Upper lobe of left lung (tissue), 6 donors: ENCODE results near the gene ADAMTS1. TPM values are rescaled to one million over a fixed set of nuclear protein-coding genes. Genes with fewer than 3 reads are reported as not detected.

Experiments used
- ATAC-seq, 2 donors: fragments of 200-7000 bp; cut with Tn5 transposase; one replicate each; pipeline ENCODE4 v1.9.1; 2022; ENCODE audit warnings: mild to moderate bottlenecking in 2 of 2, moderate library complexity in 2 of 2; ENCODE audit not compliant: low FRiP score in 2 of 2
- DNase-seq, 2 donors: peaks; one replicate each; pipeline ENCODE4 v3.0.0-alpha.2; 2019 to 2020
- H3K27ac ChIP-seq, 4 donors: fragments of 200-600 bp; sonication (generic); one replicate each; pipeline ENCODE4 v1.5.1; 2016 to 2019
- H3K27me3 ChIP-seq, 4 donors: fragments of 200-600 bp; sonication (generic); one replicate each; pipeline ENCODE4 v1.5.1; 2017 to 2019
- H3K36me3 ChIP-seq, 4 donors: fragments of 200-600 bp; sonication (generic); one replicate each; pipeline ENCODE4 v1.5.1; 2016 to 2019
- H3K4me1 ChIP-seq, 4 donors: fragments of 200-600 bp; sonication (generic); one replicate each; pipeline ENCODE4 v1.5.1; 2018 to 2019
- H3K4me3 ChIP-seq, 4 donors: fragments of 200-600 bp; sonication (generic); one replicate each; pipeline ENCODE4 v1.5.1; 2017 to 2019; ENCODE audit warnings: mild to moderate bottlenecking in 2 of 4, moderate library complexity in 1 of 4
- H3K9me3 ChIP-seq, 4 donors: fragments of 200-600 bp; sonication (generic); one replicate each; pipeline ENCODE4 v1.5.1; 2018 to 2019
- CTCF ChIP-seq, 6 experiments: fragments of 450-650 bp in 4 of 6; fragments of 200-600 bp in 2 of 6; sonication (generic) in 2 of 6; IDR thresholded peaks; one replicate each; pipeline ENCODE4 v1.5.1; 2016 to 2019; ENCODE audit warnings: antibody characterized with exemption in 6 of 6
- EP300 ChIP-seq, 4 donors: sonication (generic); formaldehyde crosslinking; IDR thresholded peaks; one replicate each; pipeline ENCODE4 v1.5.1; 2017; ENCODE audit warnings: antibody characterized with exemption in 4 of 4, control low read depth in 2 of 4
- POLR2A ChIP-seq, 4 donors: fragments of 450-650 bp; IDR thresholded peaks; one replicate each; pipeline ENCODE4 v1.5.1; 2016 to 2017; ENCODE audit warnings: antibody characterized with exemption in 4 of 4, mild to moderate bottlenecking in 2 of 4
- POLR2AphosphoS5 ChIP-seq, 2 donors: sonication (generic); formaldehyde crosslinking; IDR thresholded peaks; one replicate each; pipeline ENCODE4 v1.5.1; 2017; ENCODE audit warnings: antibody characterized with exemption in 2 of 2
- WGBS, 2 donors: methylation state at CpG; one replicate each; pipeline ENCODE4 v1.1.5; 2017 to 2018; 5-methylcytosine and 5-hydroxymethylcytosine counted together
- total RNA-seq, 6 donors: library from RNA; depleted of rRNA in 4 of 6; stranded (reverse); fragments of >200 nt in 4 of 6; gene quantifications; one replicate each; pipeline versions ENCODE4 v1.1.0 to v1.2.1, GENCODE V29; 2016 to 2021
- donor health status: DM: no; HTN: no; CAD: no; lungs with moderate emphysema.
- donor health status: DM: no; HTN: yes; CAD: no; lungs with severe emphysema.

The ADAMTS1 gene
- total RNA-seq, 6 donors from 2014 or later: 37.9 to 144 (median 58.4) TPM

DNA sequence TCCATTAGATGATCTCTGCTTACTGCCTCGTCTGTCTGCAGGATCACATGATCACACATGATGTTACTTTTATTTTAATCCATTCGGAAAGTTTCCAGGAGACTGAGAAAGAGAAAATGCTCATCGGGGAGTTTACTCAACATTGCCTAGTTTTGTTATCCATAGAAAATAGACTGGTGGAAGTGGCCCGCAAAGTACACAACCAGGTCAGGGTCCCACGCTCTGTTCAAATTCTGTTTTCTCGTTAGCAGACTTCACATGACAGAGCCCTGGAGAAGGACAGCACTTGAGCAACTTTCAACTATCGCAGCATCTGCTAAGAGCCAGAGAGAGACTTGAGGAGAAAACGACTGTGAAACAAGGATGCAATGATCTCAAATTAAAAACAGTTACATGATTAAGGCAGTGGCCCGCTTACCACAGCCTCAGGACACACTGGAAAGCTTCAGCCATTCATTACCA is 44.2 kb downstream of the ADAMTS1 start:
- Histone ChIP-seq H3K27ac (peak overlapping the region; percentile 3 to 59 (median 13)), H3K9me3 (no peaks in the 10 kb centered on the region), H3K4me1 (peaks cover 3 to 9% (median 5%) of the 10 kb centered on the region in 4 donors), H3K27me3 (no peaks in the 10 kb centered on the region), H3K36me3 (no peaks in the 10 kb centered on the region), H3K4me3 (no peak overlapping the region)
- TF ChIP-seq POLR2A (IDR thresholded peaks at IDR 0.05): no peak
- no peak for TF ChIP-seq POLR2AphosphoS5 (IDR thresholded peaks at IDR 0.05)
- no peak for TF ChIP-seq CTCF (IDR thresholded peaks at IDR 0.05)
- no peak for TF ChIP-seq EP300 (IDR thresholded peaks at IDR 0.05)
- WGBS, 2 donors: 67 to 70% methylated on average over 9 of the region's 9 CpGs
- ATAC-seq (peak in 1 of 2 donors; percentile 53), DNase-seq (no peak)

- H3K4me3 ChIP-seq: no peak overlapping the region
- TF ChIP-seq CTCF (IDR thresholded peaks at IDR 0.05) (no peak), POLR2AphosphoS5 (IDR thresholded peaks at IDR 0.05) (no peak), EP300 (IDR thresholded peaks at IDR 0.05) (no peak), POLR2A (IDR thresholded peaks at IDR 0.05) (no peak)
- ATAC-seq: no peak
- no peak for DNase-seq
- no peaks in the 10 kb centered on the region for H3K9me3 ChIP-seq
- H3K36me3 ChIP-seq: no peaks in the 10 kb centered on the region
- peak overlapping the region in 3 of 4 donors; percentile 5 to 59 (median 21) for H3K27ac ChIP-seq
- peaks cover 3 to 9% (median 5%) of the 10 kb centered on the region in 4 donors for H3K4me1 ChIP-seq
- WGBS, 2 donors: 84 to 87% methylated on average over 2 of the region's 2 CpGs
- H3K27me3 ChIP-seq: no peaks in the 10 kb centered on the region
Observed at GRCh38 chr21:26800455-26800854, 44.8 kb downstream of the ADAMTS1 start.

DNA sequence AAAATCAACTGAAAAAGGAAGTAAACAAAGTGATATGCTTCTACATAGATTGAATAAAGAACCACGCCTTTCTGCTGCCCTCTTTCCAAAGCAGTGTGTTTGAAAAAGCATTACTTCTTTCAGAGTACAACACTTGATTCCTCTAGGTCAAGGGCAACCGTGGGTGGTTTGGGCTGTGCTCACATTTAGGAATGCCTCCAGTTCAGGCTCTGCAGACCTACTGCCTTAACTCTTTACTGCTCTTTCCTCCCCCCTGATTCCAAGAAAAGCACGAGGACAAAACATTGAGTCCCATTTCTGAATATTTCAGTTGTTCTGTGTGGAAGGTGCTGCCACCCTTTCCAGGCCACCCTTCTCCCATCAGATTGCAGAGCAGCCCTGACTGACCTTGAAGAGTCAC is 45.2 kb downstream of the ADAMTS1 start:
- Histone ChIP-seq H3K9me3 (no peaks in the 10 kb centered on the region), H3K4me1 (peaks cover 3 to 9% (median 5%) of the 10 kb centered on the region in 4 donors), H3K36me3 (no peaks in the 10 kb centered on the region), H3K4me3 (no peak overlapping the region), H3K27me3 (no peaks in the 10 kb centered on the region), H3K27ac (peak overlapping the region in 3 of 4 donors; percentile 5 to 59 (median 21))
- no peak for DNase-seq
- WGBS, 2 donors: 43 to 51% methylated on average over 3 of the region's 3 CpGs
- TF ChIP-seq EP300 (IDR thresholded peaks at IDR 0.05) (no peak), POLR2A (IDR thresholded peaks at IDR 0.05) (no peak), POLR2AphosphoS5 (IDR thresholded peaks at IDR 0.05) (no peak), CTCF (IDR thresholded peaks at IDR 0.05) (no peak)
- ATAC-seq: no peak

GRCh38 chr21:26798856-26799751 is 46.1 kb downstream of the ADAMTS1 start:
- no peak overlapping the region for H3K27ac ChIP-seq
- H3K36me3 ChIP-seq: no peaks in the 10 kb centered on the region
- no peaks in the 10 kb centered on the region for H3K27me3 ChIP-seq
- DNase-seq (no peak), ATAC-seq (peak in 1 of 2 donors; percentile 66)
- TF ChIP-seq EP300 (IDR thresholded peaks at IDR 0.05) (no peak), POLR2A (IDR thresholded peaks at IDR 0.05) (no peak), POLR2AphosphoS5 (IDR thresholded peaks at IDR 0.05) (no peak), CTCF (IDR thresholded peaks at IDR 0.05) (no peak)
- no peak overlapping the region for H3K4me3 ChIP-seq
- 65 to 73% methylated on average over 8 of the region's 8 CpGs for WGBS, 2 donors
- no peaks in the 10 kb centered on the region for H3K9me3 ChIP-seq
- H3K4me1 ChIP-seq: peaks cover 3 to 9% (median 5%) of the 10 kb centered on the region in 4 donors
